HG02571 (cell line): Measurements from ENCODE around the gene CYB5A.
"Not testable (repeated sequence)": the region's sequence is repeated elsewhere in the genome, so short reads cannot be mapped to it uniquely, and the experiment has no call there.

Experiments
- ATAC-seq: cut with Tn5 transposase; IDR thresholded peaks from one replicate; pipeline ENCODE4 v1.9.1; 2021; ENCODE audit warnings: mild to moderate bottlenecking, moderate library complexity; ENCODE audit not compliant: unreplicated experiment

CYB5A gene

DNA sequence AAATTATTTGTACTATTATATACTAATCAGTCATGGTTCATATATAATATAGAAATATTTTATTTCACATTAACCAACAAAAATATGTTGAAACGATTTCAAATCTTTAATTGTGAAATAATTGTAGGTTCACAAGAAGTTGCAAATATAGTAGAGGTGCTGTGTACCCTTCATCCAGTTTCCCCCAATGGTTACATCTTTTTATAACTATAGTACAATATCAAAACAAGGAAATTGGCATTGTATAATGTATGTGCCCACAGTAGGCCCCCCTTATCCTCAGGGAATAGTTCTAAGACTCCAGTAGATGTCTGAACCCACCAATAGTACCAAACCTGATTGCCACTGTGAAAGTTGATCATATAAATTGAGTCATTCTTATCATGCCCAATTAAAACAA, 7.4 kb upstream of the CYB5A start:
- no peak for ATAC-seq

DNA sequence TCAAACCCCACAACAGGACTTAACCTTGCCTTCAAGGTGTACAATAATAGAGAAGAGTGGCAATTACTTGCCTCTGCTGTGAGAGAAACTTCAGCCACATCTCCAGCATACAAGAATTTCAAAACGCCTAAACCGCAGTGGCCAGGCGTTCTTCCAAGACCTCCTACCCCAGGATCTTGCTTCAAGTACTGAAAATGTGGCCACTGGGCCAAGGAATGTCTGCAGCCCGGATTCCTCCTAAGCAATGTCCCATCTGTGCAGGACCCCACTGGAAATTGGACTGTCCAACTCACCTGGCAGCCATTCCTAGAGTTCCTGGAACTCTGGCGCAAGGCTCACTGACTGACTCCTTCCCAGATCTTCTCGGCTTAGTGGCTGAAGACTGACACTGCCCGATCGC, 2.8 kb upstream of the CYB5A start:
- no peak for ATAC-seq

DNA sequence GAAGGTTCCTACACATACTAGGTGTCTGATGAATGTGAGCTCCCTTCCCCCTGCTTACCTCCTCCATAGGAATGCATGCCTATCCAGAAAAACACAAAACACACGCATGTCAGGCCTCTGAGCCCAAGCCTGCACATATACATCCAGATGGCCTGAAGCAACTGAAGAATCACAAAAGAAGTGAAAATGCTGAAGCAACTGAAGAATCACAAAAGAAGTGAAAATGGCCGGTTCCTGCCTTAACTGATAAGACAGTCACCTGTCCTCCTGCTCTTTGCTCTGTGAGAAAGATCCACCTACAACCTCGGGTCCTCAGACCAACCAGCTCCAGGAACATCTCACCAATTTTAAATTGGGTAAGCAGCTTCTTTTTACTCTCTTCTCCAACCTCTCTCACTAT, 1.2 kb upstream of the CYB5A start:
- ATAC-seq: not testable (repeated sequence)

DNA sequence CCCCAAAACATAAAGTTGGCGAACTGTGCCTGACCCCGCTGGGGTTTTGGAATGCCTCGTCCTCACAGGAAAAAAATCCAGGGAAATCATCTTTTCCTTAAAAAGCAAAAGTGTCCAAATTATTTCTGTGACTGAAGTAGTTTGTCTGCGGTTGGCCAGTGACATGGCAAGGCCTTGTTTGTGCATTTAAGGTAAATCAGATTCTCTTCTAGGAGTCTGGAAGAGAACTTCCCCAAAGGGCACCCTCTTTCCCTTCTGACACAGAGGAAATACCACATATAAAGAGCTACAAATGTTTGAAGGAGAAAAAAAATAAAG, 737 bp upstream of the CYB5A start:
- no peak for ATAC-seq

DNA sequence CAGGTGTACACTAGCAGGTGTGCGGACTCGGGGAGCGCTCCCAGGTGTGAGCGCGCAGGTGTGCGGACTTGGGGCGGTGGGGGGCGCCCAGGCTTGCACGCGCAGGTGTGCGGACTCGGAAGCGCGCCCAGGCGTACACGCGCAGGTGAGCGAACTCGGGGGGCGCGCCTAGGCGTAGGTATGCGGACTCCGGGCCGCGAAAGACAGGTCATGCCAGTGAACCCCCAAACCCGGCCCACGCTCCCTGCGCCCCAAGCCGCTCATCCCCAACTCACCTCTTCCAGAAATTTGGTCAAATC, 342 bp downstream of the CYB5A start:
- ATAC-seq: no peak

DNA sequence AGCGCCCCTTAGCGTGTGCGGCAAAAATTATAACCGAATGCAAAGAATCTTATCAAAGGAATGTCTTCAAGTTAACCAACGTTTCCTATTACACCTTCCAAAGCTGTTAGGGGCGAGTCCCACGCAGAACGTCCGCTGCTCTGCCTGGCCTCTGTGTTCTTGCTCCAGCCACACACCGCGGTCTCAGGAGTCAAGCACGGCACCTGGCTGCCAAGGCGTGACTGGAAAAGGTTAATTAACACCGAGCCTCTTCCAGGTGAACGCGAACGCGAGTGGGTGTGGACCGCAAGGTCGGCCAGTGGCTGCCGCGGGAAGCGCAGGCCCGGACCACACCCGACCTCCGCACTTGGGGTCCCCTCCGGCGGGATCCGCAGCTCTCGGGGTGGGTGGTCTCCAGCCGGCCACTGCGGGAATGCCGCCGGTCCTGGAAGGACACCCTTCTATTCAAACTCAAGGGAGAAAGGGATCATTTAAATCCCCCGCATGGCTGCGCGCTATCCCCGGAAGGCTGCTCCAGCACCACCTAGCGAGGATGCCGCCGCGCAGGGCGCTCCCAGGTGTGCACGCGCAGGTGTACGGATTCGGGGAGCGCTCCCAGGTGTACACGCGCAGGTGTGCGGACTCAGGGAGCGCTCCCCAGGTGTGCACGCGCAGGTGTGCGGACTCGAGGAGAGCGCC, 830 bp downstream of the CYB5A start:
- ATAC-seq: no peak

DNA sequence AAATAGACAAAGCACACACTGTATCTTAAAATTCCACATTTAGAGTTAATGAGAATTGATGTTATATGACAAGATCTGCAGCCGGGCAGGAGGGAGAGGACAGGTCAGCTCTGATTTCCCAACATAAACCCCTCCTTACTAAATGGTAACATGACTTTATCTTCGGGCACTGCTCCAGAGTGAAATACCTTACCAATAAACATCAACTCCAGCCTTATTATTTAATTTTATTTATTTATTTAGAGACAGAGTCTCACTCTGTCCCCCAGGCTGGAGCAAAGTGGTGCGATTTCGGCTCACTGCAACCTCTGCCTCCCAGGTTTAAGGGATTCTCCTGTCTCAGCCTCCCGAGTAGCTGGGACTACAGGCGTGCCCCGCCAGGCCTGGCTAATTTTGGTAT, 1.7 kb downstream of the CYB5A start:
- no peak for ATAC-seq

DNA sequence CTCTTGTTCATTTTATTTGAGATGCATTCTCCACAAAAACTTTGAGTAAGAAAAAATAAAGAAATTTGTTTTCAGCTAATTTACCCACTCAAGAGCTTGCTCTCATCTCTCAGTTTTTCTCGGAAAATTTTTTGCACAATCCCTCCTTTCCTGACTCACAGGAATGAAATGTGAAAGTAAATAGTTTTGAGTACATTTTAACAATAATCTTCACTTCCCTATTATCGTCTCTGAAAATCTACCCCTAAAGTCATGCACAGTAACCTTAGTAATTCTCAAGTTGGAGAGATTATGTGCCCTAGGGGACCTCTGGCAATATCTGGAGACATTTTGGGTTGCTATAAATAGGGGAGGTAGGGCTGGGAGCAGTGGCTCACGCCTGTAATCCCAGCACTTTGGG, 2.6 kb downstream of the CYB5A start:
- no peak for ATAC-seq

DNA sequence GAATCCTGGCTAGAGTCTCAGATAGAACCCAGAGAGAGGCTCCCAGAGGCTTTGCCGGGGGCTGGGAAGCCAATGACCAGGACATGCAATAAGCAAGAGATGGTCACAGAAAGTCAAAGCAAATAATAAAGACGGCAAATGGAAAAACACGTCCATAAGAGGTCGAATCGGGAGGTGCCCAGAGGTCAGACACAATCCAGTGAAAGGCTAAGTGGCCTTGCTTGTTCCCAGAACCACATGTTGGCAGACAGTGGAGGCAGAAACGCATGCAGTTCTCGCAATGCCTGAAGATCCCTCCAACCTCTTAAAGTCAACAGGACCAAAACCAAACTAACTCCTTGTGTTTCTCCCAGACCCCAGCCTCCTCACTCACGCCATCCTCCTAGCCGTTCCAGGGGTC, 3.0 kb downstream of the CYB5A start:
- ATAC-seq: no peak

DNA sequence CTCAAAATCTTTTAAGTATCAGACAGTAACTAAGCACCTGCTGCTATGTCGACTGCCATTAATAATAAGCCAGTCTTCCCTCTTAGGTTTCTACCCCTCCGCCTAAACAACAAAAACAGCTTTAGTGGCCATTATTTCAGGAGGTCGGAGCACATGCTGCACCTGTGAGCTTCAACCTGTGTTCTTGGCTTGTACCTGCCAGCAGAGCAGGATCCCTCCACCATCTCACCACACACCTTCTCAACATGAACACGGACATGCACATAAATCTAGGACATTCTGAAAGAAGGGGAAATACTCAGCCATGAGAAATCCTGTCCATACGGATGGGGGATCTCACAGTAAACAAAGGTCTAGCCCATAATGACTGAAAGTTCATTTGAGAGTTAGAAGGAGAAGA, 3.7 kb downstream of the CYB5A start:
- ATAC-seq: no peak

DNA sequence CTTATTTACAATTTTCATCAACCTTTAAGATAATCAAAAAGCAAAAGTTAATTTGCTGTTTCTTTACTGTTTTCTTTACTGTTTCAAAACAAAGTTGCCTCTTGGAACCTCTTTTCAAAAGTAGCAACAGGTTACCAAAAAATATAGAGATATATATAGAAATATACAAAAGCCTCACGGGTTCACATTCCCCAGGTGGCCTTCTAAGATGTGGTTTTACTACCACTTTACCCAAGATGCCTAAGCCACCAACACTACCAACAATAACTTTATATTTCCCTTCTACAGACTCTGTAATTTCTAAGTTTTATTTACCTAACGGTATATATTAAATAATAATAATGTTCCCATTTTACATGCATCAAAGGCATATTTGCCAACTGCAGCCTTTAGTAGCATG, 4.9 kb downstream of the CYB5A start:
- ATAC-seq: no peak

DNA sequence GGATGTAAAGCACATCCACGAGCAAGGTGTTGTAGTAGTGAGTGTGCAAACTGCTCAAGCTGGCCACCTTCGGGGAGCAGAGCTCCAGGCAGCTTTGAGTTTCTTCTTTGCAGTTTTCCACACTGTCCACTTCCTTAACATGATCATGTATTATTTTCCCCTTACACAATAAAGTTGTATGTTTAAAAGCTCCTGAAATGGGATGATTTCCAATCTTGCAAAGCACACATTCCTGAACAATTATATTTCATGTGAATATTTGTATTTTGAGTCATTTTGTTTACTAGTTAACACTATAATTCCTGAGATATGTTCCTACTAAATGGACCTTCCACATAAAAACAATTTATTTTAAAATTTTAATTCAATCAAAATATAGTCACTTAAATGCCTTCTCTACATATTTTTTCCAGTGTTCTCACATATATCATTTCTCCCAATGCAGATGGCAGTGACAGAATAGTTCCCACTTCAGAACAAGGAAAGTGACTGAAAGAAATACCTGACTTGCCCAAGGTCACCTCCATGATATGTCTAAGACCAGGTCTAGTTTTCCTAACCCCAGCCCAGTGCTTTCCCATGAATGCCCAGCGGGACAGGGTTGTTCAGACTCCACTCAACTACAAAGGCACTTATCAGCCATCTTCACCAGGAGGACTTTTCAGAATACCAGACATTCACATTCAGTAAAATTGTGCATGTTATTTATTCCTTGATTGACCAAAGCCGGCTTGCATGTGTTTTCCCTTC, 5.5 kb downstream of the CYB5A start:
- no peak for ATAC-seq

DNA sequence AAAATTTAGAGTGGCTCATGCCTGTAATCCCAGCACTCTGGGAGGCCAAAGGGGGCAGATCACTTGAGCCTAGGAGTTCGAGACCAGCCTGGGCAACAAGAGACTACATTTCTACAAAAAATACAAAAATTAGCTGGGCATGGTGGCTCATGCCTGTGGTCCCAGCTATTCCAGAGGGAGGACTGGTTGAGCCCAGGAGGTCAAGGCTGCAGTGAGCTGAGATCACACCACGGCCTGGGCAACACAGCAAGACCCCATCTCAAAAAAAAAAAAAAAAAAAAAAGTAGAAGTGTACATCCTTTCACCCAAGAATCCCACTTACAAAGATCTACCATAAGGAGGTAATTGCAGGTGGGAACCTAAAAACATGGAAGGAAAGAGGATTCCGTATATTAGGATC, 6.2 kb downstream of the CYB5A start:
- not testable (repeated sequence) for ATAC-seq

DNA sequence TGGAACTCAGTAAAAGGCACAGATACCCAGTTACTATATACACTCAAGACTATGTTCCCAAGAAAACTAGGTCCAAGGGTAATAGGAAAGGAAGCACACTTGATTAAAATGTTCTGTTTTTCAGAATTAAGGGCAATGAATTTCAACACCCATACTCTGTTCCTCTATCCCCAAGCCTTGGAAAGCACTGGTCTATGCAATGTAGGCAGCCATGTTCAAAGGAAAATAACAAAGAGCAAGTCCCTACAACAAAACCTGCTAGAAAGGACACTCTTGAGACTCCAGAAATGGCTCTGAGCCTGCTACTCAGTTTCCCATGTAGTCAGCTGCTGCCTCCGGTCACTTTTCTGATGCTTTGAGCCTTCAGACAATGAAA, 6.8 kb downstream of the CYB5A start:
- ATAC-seq: no peak

DNA sequence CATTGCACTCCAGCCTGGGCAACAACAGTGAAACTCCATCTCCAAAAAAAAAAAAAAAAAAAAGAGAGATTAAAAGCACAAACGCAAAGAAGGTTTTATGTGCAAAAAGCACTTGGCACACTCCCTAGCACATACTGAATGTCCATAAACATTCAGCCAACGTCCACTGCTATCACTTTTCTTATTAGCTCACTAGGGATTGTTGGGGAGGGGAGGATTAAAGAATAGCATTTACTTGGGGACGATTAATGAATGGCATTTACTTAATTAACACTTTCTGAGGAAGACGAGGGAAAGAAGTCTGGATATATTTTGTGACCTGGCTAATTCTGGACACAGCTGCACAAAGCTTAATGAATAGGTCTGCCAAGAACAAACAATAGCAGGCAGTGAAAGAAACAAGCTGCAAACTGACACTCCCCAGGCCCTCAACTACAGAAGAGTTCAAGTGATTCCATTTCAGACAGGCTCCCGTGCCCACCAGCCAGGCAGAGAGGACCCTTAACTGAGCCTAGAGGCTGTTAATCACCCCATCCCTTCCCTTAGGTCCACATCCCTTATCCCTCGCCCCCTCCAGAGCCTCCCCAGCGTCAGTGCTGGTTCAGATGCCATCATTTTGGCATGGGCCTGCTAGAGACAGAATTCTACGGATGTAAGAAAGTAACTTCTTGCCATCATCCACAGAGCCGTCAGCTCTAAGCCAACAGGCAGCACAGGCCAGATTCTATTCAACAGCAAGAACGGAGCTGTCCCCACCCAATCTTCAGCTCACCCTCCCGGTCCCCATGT, 7.4 kb downstream of the CYB5A start:
- no peak for ATAC-seq

DNA sequence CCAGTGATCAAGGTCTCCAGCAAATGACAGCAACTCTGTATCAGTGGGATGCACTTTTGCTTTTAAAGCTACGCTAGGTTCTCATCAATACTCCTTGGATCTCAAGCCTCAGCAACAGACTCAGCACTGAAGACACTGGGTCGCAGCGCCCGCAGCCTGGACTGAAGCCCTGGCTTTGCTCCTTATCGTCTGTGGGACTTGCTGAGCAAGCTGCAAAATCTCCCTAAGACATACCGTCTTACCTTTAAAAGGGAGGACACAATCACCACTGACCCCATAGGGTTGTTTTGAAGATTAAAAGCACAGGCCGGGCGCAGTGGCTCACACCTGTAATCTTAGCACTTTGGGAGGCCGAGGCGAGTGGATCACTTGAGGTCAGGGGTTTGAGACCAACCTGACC, 8.1 kb downstream of the CYB5A start:
- no peak for ATAC-seq

DNA sequence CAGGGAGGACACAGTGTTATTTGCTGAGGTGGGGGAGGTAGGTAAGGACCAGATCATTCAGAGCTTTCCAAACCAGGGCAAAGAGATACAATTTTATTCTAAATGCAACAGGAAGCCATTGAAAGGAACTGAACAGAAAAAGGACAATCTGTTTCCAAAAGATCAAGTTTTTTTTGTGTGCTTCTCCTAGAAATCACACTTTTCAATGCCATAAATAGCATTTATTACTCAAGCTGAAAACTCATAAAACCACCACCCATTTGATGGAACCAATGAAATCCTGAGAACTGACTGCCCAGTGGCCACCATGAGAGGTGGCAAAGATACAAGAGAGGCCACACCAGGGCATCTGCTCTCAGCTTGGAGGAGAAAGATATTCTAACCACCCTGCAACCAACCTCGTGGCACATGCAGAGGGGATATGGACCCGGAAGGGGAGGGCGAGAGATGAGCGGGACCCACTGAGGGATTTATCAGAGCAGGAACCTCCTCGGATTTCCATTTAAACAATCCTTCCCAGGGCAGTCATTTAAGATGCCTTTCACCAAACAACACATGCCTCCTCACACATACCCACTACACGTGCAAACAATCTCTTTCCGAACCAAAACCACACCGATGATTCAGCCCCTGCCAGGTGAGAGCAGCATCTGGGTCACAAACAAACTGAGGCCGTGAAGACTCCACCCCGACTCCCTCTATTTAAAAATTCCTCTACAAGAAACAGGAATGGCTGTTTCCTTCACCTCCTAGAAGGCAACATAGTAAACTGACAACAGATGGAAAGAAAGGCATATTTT, 8.8 kb downstream of the CYB5A start:
- no peak for ATAC-seq

DNA sequence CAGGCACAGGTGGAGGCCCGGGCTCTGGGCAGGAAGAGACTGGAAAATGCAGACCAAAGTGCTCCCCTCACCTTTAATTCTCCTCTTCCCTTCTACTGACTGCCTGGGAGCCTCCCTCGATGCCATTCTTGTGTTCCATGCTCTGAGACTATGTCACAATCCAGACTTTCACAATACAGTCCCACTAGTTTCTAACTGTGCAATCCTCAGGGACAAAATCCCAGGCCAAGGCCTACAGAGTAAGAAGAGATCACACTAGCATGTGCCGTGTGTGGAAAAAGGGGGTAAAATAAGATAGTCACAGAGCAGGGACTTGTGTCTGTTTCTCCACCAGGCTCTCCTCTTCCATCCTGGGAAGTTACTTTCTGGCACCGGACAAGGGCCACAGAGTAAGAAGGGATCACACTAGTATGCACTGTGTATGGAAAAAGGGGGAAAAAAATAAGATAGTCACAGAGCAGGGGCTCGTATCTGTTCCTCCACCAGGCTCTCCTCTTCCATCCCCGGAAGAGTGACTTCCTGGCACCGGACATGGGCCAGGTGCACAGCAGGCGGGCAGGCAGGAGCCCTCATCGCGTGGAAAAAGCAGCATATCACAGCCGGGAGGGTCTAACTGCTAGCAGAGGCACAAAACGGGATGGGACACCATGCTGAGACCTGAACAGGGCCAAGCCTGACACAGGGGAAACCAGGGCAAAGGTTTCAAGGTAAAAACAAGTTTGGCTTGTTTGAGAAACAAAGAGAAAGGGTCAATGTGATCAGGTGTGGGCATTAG, 9.6 kb downstream of the CYB5A start:
- no peak for ATAC-seq

DNA sequence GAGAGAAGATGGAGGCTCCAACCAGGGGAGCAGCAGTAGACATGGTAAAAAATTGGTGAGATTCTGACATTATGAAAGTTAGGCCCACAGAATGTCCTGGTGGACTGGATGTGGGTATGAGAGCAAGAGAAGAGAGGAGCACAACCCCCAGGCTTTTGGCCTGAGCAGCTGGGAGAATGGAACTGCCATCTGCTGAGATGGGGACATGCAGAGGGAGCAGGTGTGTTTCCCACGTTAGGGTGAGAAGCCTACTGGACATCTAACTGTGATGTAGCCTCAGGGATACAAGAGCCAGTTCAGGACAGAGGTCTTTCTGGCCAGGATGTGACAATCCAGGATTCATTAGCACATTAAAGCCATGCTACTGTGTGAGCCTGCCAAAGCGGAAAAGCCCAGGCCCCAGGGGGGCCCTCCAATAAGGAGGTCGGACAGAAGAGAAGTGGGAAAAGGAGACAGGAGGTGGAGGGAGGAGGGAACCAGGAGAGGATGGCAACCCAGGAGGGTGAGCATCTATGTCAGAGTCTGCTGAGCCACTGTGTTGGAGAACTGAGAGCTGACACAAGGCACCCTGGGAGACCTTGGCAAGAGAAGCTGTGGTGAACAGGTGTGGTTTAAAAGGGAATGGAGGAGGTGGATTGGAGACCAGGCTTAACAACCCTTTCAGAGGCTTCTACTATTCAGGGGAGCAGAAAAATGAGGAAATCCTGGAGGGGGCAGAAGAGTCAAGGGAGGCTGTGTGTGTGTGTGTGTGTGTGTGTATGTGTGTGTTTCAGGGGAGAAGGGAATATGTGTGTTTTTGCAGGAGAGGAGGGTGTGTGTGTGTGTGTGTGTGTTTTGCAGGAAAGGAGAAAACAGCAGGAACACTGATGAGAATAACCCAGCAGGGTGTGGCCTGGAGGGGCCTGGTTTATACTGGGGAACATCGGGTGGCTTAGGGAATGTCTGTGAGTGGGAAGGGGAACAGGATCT, 10.5 kb downstream of the CYB5A start:
- ATAC-seq: no peak

DNA sequence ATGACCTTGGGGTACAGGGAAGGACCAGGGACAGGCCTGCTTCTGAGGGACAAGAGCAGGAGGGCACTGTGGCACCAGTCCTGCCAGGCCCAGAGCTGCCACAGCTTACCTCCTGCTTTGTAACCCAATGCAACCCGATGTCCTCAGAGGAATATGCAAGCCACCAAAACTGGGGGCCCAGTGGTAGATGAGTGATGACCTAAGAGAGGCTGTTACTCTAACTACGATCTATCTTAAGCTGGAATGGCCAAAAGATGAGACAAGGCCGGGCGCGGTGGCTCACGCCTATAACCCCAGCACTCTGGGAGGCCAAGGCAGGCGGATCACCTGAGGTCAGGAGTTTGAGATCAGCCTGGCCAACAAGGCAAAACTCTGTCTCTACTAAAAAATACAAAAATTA, 12.8 kb downstream of the CYB5A start:
- ATAC-seq: no peak
